DND-41 (cell line): ENCODE measurements around the gene PSG4.
"Not testable (repeated sequence)": the region's sequence is repeated elsewhere in the genome, so short reads cannot be mapped to it uniquely, and the experiment has no call there.

Experiments
- CTCF ChIP-seq: IDR thresholded peaks from 2 replicates; pipeline ENCODE4 v1.5.1; 2012; ENCODE audit warnings: borderline replicate concordance, low read length, moderate library complexity, mild to moderate bottlenecking; ENCODE audit not compliant: poor library complexity, severe bottlenecking; ENCODE audit errors: extremely low read depth
- EZH2 ChIP-seq: IDR thresholded peaks from 3 replicates; pipeline ENCODE4 v1.6.1; 2012; ENCODE audit warnings: borderline replicate concordance, low read depth, mild to moderate bottlenecking, moderate library complexity, low read length, inconsistent platforms; ENCODE audit not compliant: severe bottlenecking

GRCh38 chr19:43186311-43186935, 19.0 kb downstream of the PSG4 start, which contains the start of gene PSG5:
- not testable (repeated sequence) for TF ChIP-seq CTCF, EZH2
